G401.6 (cell line): Measurements from ENCODE around the gene CCDC51.
"Not testable (repeated sequence)": the region's sequence is repeated elsewhere in the genome, so short reads cannot be mapped to it uniquely, and the experiment has no call there.

Source experiments
- FAIRE-seq: peaks from 2 replicates; lab custom pipeline; 2012; peaks lifted over from hg19 to GRCh38; lab: Jason Lieb, UNC

CCDC51 gene

GRCh38 chr3:48465531-48466378 is 25.8 kb upstream of the CCDC51 start:
- peak; percentile 45 for FAIRE-seq

GRCh38 chr3:48465237-48465530 is 25.3 kb upstream of the CCDC51 start:
- no peak for FAIRE-seq

- FAIRE-seq: no peak
Measured at GRCh38 chr3:48464713-48465221, 24.8 kb upstream of the CCDC51 start.

GRCh38 chr3:48463703-48464102 is 23.8 kb upstream of the CCDC51 start:
- no peak for FAIRE-seq

- not testable (repeated sequence) for FAIRE-seq
Measured at GRCh38 chr3:48461767-48462166, 21.8 kb upstream of the CCDC51 start.

- no peak for FAIRE-seq
Measured at GRCh38 chr3:48460517-48460902, 20.6 kb upstream of the CCDC51 start.

GRCh38 chr3:48459773-48460516 is 20.0 kb upstream of the CCDC51 start:
- no peak for FAIRE-seq

GRCh38 chr3:48459331-48459730 is 19.4 kb upstream of the CCDC51 start:
- FAIRE-seq: no peak

- no peak for FAIRE-seq
Measured at GRCh38 chr3:48456456-48456855, 16.5 kb upstream of the CCDC51 start.

- FAIRE-seq: no peak
Measured at GRCh38 chr3:48451270-48451669, 11.4 kb upstream of the CCDC51 start.

GRCh38 chr3:48446425-48447193 is 6.7 kb upstream of the CCDC51 start, which contains the start of gene ATRIP:
Gene ATRIP (plus strand): TSS chr3:48446737. CDS start chr3:48446846, 109 bp downstream.
- peak; percentile 8 for FAIRE-seq

- no peak for FAIRE-seq
Measured at GRCh38 chr3:48446043-48446424, 6.1 kb upstream of the CCDC51 start.

- FAIRE-seq: no peak
Measured at GRCh38 chr3:48445277-48445882, 5.5 kb upstream of the CCDC51 start.

GRCh38 chr3:48441940-48442339 is 2.0 kb upstream of the CCDC51 start:
- no peak for FAIRE-seq

GRCh38 chr3:48440590-48440958 is 655 bp upstream of the CCDC51 start:
- no peak for FAIRE-seq

GRCh38 chr3:48437812-48438211 is 2.1 kb downstream of the CCDC51 start:
- FAIRE-seq: no peak

- no peak for FAIRE-seq
Measured at GRCh38 chr3:48436855-48437254, 3.1 kb downstream of the CCDC51 start.

GRCh38 chr3:48436477-48436787 is 3.5 kb downstream of the CCDC51 start:
- no peak for FAIRE-seq

- FAIRE-seq: peak; percentile 70
Measured at GRCh38 chr3:48435774-48436476, 4.0 kb downstream of the CCDC51 start.

- FAIRE-seq: no peak
Measured at GRCh38 chr3:48435223-48435595, 4.7 kb downstream of the CCDC51 start.

- FAIRE-seq: no peak
Measured at GRCh38 chr3:48434591-48435222, 5.2 kb downstream of the CCDC51 start.
